22Rv1 (cell line): ENCODE results near the gene ADAMTS3.
A peak's percentile ranks its signal among the peaks of the same experiment; 100 is the strongest.

Experiments used
- H3K27ac ChIP-seq: fragments of 450-650 bp; 2 replicates; pipeline ENCODE4 v1.5.1; 2017
- ZFX ChIP-seq: fragments of 450-650 bp; IDR thresholded peaks from 2 replicates; pipeline ENCODE4 v1.6.1; 2017; ENCODE audit warnings: antibody characterized with exemption, borderline replicate concordance
- TF ChIP-seq, protein P1 (sequence below): fragments of 450-650 bp; IDR thresholded peaks from 2 replicates; pipeline ENCODE4 v1.5.1; 2017; ENCODE audit warnings: mild to moderate bottlenecking

Gene ADAMTS3

DNA sequence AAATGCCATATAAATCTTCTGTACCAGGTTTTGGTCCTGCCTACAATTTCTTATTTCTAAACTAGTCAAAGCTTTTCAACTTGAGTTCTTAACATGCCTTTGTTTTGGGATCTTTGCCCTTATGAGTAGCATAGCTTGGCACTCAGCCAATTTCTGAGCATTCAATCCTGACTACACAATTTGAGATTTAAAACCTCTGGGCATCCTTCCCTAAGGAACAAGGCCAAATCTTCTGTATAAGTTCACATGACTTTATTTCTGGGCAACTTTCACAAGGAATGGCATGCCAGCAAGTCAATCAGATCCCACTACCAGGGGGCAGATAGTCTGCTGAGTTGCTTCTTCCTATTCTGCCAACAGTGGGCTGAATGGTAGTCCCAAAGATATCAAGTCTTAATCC is 254.2 kb downstream of the ADAMTS3 start:
- TF ChIP-seq ZFX: no peak
- TF ChIP-seq, protein P1, sequence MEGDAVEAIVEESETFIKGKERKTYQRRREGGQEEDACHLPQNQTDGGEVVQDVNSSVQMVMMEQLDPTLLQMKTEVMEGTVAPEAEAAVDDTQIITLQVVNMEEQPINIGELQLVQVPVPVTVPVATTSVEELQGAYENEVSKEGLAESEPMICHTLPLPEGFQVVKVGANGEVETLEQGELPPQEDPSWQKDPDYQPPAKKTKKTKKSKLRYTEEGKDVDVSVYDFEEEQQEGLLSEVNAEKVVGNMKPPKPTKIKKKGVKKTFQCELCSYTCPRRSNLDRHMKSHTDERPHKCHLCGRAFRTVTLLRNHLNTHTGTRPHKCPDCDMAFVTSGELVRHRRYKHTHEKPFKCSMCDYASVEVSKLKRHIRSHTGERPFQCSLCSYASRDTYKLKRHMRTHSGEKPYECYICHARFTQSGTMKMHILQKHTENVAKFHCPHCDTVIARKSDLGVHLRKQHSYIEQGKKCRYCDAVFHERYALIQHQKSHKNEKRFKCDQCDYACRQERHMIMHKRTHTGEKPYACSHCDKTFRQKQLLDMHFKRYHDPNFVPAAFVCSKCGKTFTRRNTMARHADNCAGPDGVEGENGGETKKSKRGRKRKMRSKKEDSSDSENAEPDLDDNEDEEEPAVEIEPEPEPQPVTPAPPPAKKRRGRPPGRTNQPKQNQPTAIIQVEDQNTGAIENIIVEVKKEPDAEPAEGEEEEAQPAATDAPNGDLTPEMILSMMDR: no peak
- no peak overlapping the region for H3K27ac ChIP-seq

DNA sequence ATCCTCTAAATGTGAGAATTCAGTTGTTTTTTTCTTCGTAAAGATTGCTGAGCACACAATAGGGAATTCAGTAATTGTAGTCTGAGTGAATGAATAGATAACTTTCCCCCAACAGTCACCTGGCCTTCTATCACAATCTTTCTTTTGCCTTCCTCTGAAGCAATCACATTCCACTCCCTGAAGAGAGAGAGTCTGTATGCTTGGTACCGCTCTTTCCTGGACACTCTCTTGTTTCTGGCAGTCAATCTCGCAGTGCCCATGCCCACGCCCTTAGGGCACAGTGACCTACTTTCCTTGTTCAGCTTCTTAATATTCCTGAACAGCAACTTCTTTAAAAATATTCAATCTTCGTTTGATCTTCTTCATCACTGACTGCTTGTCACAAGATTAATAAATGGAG is 255.9 kb downstream of the ADAMTS3 start:
- no peak for TF ChIP-seq ZFX
- TF ChIP-seq, protein P1: no peak
- H3K27ac ChIP-seq: no peak overlapping the region

DNA sequence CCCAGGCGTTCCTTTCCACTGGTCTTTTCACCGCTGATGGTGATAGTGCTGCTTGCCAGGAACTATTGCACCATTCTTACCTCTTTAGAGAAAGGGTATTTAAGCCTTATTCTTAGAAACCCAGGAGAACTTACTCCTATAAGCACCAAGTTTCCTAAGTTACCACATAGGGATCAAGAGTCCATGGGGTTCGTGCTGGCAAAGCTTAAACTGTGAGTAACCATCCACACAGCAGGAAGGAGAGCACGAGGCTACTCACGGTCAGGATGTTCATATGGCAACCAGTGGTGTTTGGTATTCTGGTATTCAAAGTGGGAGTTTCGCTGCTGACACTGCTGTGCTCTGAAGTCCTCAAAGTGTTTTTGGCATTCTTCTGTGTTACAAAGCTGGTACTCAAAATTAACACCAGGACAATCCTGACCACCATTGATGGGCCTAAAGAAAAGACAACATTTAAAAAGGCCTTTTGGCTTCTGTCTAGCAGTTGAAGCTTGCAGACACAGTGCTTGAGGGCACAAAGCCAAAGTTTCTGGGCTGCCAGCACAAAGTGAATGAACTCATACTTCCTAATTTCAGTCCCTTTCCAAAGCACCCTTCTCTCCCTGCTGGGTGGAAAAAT is 256.9 kb downstream of the ADAMTS3 start:
- no peak for TF ChIP-seq ZFX
- TF ChIP-seq, protein P1: no peak
- H3K27ac ChIP-seq: no peak overlapping the region

DNA sequence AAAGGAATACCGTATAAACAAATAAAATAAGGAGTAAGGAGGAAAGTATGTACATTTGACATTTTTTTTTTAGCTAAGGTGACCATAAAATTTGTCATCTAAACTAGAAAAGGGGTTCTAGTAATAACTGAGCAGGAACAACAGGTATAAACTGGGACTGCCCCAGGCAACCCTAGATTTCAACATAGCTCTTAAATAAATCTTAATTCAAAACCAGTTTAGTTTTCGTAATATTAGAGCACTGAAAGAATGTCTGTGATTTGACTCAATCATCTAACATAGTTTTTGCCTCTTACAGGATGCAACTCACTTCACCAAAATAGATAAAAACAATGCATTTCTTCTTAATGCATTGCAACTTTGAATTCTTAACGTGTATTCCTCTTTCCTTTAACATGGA is 257.7 kb downstream of the ADAMTS3 start:
- TF ChIP-seq, protein P1: no peak
- TF ChIP-seq ZFX: no peak
- H3K27ac ChIP-seq: no peak overlapping the region

DNA sequence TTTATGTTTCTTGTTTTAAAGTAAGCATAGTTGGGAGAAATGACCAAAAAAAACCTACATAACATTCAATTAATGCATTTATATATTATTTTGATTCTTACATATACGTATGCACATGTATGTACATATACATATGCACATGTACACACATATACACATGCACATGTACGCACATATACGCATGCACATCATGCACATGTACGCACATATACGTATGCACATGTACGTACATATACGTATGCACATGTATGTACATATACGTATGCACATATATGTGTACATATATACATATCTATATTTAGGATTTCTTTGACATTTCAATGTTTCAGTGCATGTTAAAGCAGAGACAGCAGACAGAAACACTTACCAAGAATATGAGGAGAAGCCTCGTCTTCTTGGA is 263.4 kb downstream of the ADAMTS3 start:
- no peak for TF ChIP-seq ZFX
- TF ChIP-seq, protein P1: no peak
- no peak overlapping the region for H3K27ac ChIP-seq

DNA sequence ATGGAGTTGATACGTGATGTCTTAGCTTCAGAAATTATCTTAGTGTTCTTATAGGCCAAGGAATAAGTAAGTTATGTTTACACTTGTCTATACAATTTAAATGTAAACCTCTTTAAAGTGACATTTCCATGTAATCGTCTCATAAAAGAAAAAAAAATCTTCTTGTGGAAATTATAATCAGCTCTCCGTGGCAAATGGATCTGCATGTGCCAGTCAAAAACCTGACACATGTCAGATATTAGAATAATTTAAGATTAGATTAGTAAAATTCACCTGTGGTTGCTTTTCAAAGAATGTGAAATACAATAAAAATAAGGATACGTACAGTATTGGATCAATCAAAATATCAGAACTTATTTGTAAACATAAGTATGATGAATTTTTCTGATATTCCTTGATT is 263.9 kb downstream of the ADAMTS3 start:
- no peak overlapping the region for H3K27ac ChIP-seq
- no peak for TF ChIP-seq ZFX
- TF ChIP-seq, protein P1: no peak

DNA sequence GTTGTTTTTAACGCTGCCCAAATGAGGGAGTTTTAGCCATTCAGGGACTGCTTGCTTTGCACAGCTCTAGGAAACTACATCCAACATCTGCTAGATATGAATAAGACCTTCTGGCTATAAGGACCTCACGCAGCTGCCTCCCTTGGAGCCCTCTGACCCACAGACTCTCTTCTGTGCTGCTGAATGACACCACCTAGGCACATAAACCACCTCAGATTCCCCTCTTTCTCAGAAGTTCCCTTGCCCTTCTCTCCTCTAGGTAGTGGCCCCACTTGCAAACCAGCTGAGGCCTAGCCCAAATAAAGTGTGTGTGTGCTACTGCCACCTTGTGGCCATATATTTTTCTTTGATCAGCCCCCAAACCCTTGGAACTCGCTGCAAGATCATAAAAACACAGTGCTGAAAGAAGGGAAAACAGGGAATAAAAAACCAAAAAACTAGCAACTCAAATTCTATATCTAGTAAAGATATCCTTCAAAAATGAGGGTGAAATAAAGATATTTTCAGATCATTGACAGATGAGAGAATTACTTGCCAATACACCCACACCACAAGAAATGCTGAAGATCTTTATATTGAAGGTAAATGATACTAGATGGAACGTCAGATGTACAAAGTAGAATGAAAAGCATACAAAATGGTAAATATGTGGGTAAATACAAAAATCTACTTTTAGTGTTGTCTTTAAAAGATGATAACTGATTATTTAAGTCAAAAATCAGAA is 265.9 kb downstream of the ADAMTS3 start:
- no peak overlapping the region for H3K27ac ChIP-seq
- TF ChIP-seq, protein P1: peak; percentile 91
- TF ChIP-seq ZFX: no peak
